ENCODE data around the gene BNC2.

- no peak for TF ChIP-seq POLR2AphosphoS5 (IDR thresholded peaks at IDR 0.05; ENCODE audit: low read depth, low read length)
- TF ChIP-seq POLR2A (IDR thresholded peaks at IDR 0.05; ENCODE audit: low read depth, low read length) = no peak
Measured at GRCh38 chr9:16429671-16430070, 440.8 kb downstream of the BNC2 start.

Measured in GM12892 (cell line).